MCF 10A (cell line): ENCODE measurements around the gene FAM114A1. TPM values are rescaled to one million over a fixed set of nuclear protein-coding genes. Genes with fewer than 3 reads are reported as not detected.

Experiments
- Bru-seq: library from RNA; stranded (reverse); fragments of 400-500 nt; gene quantifications from one replicate; lab custom pipeline; 2021; lab: Mats Ljungman, UMichigan
- BruChase-seq, 2 experiments: library from RNA; stranded (reverse); fragments of 400-500 nt; gene quantifications; one replicate each; lab custom pipeline; 2021; lab: Mats Ljungman, UMichigan
- BruUV-seq: library from RNA; stranded (reverse); fragments of 400-500 nt; replicated peaks from 2 replicates; lab custom pipeline; 2021; lab: Mats Ljungman, UMichigan
- CTCF ChIA-PET: fragments of 300-600 bp; sonication (Branson Sonifier 250); formaldehyde crosslinking; extraction: SDS; loops from one replicate; lab custom pipeline; 2021; ENCODE audit warnings: antibody characterized with exemption, inconsistent platforms; lab: Yijun Ruan, JAX
- POLR2A ChIA-PET: fragments of 300-600, 350-650 bp; sonication (Branson Sonifier 250); formaldehyde crosslinking; extraction: SDS; loops from one replicate; lab custom pipeline; 2020; ENCODE audit warnings: antibody characterized with exemption, inconsistent platforms; lab: Yijun Ruan, JAX
- DNase-seq: peaks from one replicate; pipeline ENCODE4 v3.0.0-alpha.2; 2018; ENCODE audit not compliant: unreplicated experiment
- H3K27ac Mint-ChIP-seq: one replicate; pipeline ENCODE4 v1.8.0; 2022; ENCODE audit warnings: mild to moderate bottlenecking, low read depth, mixed read lengths; ENCODE audit not compliant: unreplicated experiment
- H3K27me3 Mint-ChIP-seq: one replicate; pipeline ENCODE4 v1.8.0; 2022; ENCODE audit warnings: mixed read lengths; ENCODE audit not compliant: insufficient read depth, unreplicated experiment
- H3K36me3 Mint-ChIP-seq: one replicate; pipeline ENCODE4 v1.8.0; 2022; ENCODE audit warnings: mild to moderate bottlenecking, moderate library complexity, mixed read lengths; ENCODE audit not compliant: insufficient read depth, unreplicated experiment
- H3K4me1 Mint-ChIP-seq: one replicate; pipeline ENCODE4 v1.8.0; 2022; ENCODE audit warnings: mixed read lengths; ENCODE audit not compliant: insufficient read depth, unreplicated experiment
- H3K4me3 Mint-ChIP-seq: one replicate; pipeline ENCODE4 v1.8.0; 2022; ENCODE audit warnings: mild to moderate bottlenecking, moderate library complexity, mixed read lengths; ENCODE audit not compliant: unreplicated experiment
- H3K9me3 Mint-ChIP-seq: one replicate; pipeline ENCODE4 v1.8.0; 2022; ENCODE audit warnings: mixed read lengths; ENCODE audit not compliant: unreplicated experiment
- intact Hi-C: fragments of 100-400 bp; cut with micrococcal nuclease; formaldehyde crosslinking; loops from 2 replicates; pipeline ENCODE4 v1.14.1; 2022
- long read RNA-seq: library from polyadenylated mRNA; stranded (forward); transcript quantifications from one replicate; pipeline ENCODE4 v2.0.0, GENCODE V29; 2022
- total RNA-seq: library from RNA; stranded (reverse); gene quantifications from 2 replicates; pipeline ENCODE4 v1.2.3, GENCODE V29; 2022
- TF ChIP-seq, protein P1 (sequence below): fragments of 200-600 bp; IDR thresholded peaks from one replicate; pipeline ENCODE4 v1.8.0; 2022; ENCODE audit warnings: antibody characterized with exemption, mild to moderate bottlenecking; ENCODE audit not compliant: unreplicated experiment

FAM114A1 gene
- total RNA-seq (22.7 and 38.9 TPM in 2 replicates), Bru-seq, nascent RNA (percentile 70 among the genes with signal in this experiment), BruChase-seq, experiment 1, labeled RNA remaining after a 6-hour chase (percentile 76 among the genes with signal in this experiment), BruChase-seq, experiment 2, labeled RNA remaining after a 2-hour chase (percentile 68 among the genes with signal in this experiment)
- long read RNA-seq, full-length matches to known transcripts = 2 of 27 reads
- long read RNA-seq, partial matches to known transcripts = 7 of 27 reads
- long read RNA-seq, other reads (novel, unspliced or antisense) = 18 of 27 reads

DNA sequence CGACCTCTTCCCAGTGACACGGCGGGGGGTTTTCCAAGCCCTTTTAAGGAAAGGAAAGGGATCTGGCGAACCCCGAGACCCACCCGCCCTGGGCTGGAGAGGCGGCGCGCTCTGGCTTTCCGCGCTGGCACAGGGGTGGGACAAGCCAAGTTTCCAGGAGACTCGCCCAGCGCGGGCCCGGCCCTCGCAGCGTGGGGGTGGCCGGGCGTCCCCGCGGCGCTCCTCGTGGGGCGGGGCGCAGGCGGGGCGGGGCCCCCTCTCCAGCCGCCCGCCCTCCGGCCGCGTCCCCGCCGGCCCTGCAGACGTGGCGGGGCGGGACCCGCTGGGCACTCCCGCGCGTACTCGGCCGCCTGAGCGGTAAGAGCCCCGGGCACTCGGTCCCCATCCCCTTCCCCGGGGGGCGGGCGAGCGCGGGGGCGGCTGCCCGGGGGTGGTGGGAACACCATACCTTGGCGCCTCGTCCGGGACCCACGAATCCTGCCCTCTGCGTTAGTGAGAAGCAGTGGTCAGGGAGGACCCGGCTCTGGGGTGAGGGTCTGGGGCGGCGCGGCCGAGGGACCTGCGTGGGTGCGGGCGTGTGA lies at the start of gene FAM114A1:
Gene FAM114A1, plus strand, starts transcription at position 329 of the 581 bp plus-strand sequence. CDS start 10,273 bp downstream, outside the sequence.
- ChIA-PET POLR2A (interaction anchor here (0.7 to 2.6 kb wide), 4 partner anchors 12 to 75 kb away, joined by 4 to 13 read pairs (median 4); partner anchors contain the start of gene TLR1), CTCF (interaction anchor here (0.6 to 2.3 kb wide), 4 partner anchors 63 to 1171 kb away, joined by 3 to 6 read pairs (median 4); partner anchors contain the start of gene TLR1)
- Mint-ChIP-seq H3K27me3 (no peaks in the 10 kb centered on the region), H3K9me3 (no peaks in the 10 kb centered on the region), H3K36me3 (peaks cover 14% of the 10 kb centered on the region), H3K4me1 (peaks cover 21% of the 10 kb centered on the region), H3K27ac (peak within 1 kb of the TSS; percentile 91), H3K4me3 (peak within 1 kb of the TSS; percentile 75)
- intact Hi-C loops = no loop called here
- BruUV-seq = no TSS peak
- DNase-seq = peak; percentile 74
- TF ChIP-seq, protein P1, sequence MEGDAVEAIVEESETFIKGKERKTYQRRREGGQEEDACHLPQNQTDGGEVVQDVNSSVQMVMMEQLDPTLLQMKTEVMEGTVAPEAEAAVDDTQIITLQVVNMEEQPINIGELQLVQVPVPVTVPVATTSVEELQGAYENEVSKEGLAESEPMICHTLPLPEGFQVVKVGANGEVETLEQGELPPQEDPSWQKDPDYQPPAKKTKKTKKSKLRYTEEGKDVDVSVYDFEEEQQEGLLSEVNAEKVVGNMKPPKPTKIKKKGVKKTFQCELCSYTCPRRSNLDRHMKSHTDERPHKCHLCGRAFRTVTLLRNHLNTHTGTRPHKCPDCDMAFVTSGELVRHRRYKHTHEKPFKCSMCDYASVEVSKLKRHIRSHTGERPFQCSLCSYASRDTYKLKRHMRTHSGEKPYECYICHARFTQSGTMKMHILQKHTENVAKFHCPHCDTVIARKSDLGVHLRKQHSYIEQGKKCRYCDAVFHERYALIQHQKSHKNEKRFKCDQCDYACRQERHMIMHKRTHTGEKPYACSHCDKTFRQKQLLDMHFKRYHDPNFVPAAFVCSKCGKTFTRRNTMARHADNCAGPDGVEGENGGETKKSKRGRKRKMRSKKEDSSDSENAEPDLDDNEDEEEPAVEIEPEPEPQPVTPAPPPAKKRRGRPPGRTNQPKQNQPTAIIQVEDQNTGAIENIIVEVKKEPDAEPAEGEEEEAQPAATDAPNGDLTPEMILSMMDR = no peak

GRCh38 chr4:38818441-38818976 lies 49.1 kb upstream of the FAM114A1 start:
- H3K4me1 Mint-ChIP-seq = peaks cover 7% of the 10 kb centered on the region
- no peak overlapping the region for H3K4me3 Mint-ChIP-seq
- ChIA-PET CTCF (interaction anchor here (0.6 to 1.2 kb wide), 3 partner anchors 13 to 1015 kb away, joined by 3 to 4 read pairs (median 3); no protein-coding TSS in a partner anchor), POLR2A (interaction anchor here (1.0 kb wide), 1 partner anchor 27 kb away, joined by 3 read pairs; no protein-coding TSS in a partner anchor)
- TF ChIP-seq, protein P1 = no peak
- H3K9me3 Mint-ChIP-seq = peaks cover 16% of the 10 kb centered on the region
- no peak for DNase-seq
- BruUV-seq = no TSS peak
- intact Hi-C loops = no loop called here
- no peaks in the 10 kb centered on the region for H3K27me3 Mint-ChIP-seq
- H3K36me3 Mint-ChIP-seq = no peaks in the 10 kb centered on the region
- H3K27ac Mint-ChIP-seq = no peak overlapping the region

- Mint-ChIP-seq H3K27ac (no peak overlapping the region), H3K4me1 (peaks cover 7% of the 10 kb centered on the region), H3K9me3 (peaks cover 9% of the 10 kb centered on the region), H3K36me3 (peaks cover 7% of the 10 kb centered on the region), H3K4me3 (no peak overlapping the region), H3K27me3 (no peaks in the 10 kb centered on the region)
- CTCF ChIA-PET = interaction anchor here (0.9 to 1.2 kb wide), 2 partner anchors 14 to 36 kb away, joined by 3 to 4 read pairs; no protein-coding TSS in a partner anchor
- BruUV-seq = no TSS peak
- TF ChIP-seq, protein P1 = no peak
- POLR2A ChIA-PET = no interaction called here
- DNase-seq = no peak
- intact Hi-C loops = no loop called here
Measured at GRCh38 chr4:38819569-38819968, 48.0 kb upstream of the FAM114A1 start.
